KOPT-K1 (cell line): ENCODE data around the gene MAML3.

Source experiments
- H3K27ac ChIP-seq: fragments of 200-600 bp; sonication (generic); 2 replicates; pipeline ENCODE4 v1.5.1; 2016; ENCODE audit warnings: antibody characterized with exemption, mild to moderate bottlenecking, low read depth, low read length; ENCODE audit not compliant: poor library complexity, severe bottlenecking
- H3K36me3 ChIP-seq: fragments of 200-600 bp; sonication (generic); 2 replicates; pipeline ENCODE4 v1.5.1; 2017; ENCODE audit warnings: antibody characterized with exemption, mild to moderate bottlenecking, low read length, moderate library complexity; ENCODE audit not compliant: insufficient read depth
- H3K9me3 ChIP-seq: fragments of 200-600 bp; sonication (generic); 2 replicates; pipeline ENCODE4 v1.5.1; 2017; ENCODE audit warnings: antibody characterized with exemption, low read length, mild to moderate bottlenecking; ENCODE audit not compliant: insufficient read depth, poor library complexity, severe bottlenecking

The MAML3 gene

GRCh38 chr4:139774759-139775487, 379.1 kb downstream of the MAML3 start:
- Histone ChIP-seq H3K36me3 (no peaks in the 10 kb centered on the region), H3K9me3 (no peaks in the 10 kb centered on the region), H3K27ac (no peak overlapping the region)

DNA sequence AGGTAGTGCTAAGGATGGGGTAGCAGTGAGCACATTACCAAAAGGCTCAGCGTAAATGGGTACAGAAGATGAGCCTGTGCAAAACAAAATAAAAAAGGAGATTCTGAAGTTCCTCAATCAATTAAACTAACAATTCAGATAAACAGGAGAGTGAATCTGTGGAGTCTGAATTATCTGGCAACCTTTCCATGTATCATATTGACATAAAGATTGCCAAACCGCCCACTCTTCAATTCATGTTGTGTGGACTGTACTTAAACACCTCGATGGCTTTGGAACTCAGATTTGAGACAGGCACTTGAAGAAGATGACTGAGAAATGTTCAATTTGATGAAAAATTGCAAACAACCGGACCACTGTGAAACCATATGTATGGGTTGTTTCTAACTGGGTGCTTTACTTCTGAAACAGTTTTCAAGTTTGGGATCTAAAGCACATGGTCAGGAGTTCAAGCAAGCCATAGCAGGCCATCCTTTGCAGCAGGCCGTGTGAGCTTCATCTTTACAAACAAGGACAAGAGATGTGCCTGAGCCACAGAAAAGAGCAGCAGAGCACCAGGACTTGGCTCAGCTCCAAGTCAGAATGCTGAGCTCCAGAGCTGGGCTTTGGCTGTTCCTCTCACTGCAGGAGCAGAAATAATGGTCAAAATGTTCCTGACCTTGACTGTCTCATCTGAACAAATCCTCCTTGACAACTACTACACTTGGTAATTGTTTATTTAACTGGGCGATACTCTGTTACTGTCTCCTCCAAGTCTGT, 380.2 kb downstream of the MAML3 start:
- H3K36me3 ChIP-seq = no peaks in the 10 kb centered on the region
- H3K27ac ChIP-seq = no peak overlapping the region
- no peaks in the 10 kb centered on the region for H3K9me3 ChIP-seq

- no peaks in the 10 kb centered on the region for H3K9me3 ChIP-seq
- H3K27ac ChIP-seq = no peak overlapping the region
- H3K36me3 ChIP-seq = no peaks in the 10 kb centered on the region
Measured at GRCh38 chr4:139770361-139770760, 383.6 kb downstream of the MAML3 start.

GRCh38 chr4:139769364-139769763, 384.6 kb downstream of the MAML3 start:
- no peaks in the 10 kb centered on the region for H3K36me3 ChIP-seq
- no peak overlapping the region for H3K27ac ChIP-seq
- H3K9me3 ChIP-seq = no peaks in the 10 kb centered on the region

- no peak overlapping the region for H3K27ac ChIP-seq
- no peaks in the 10 kb centered on the region for H3K9me3 ChIP-seq
Measured at GRCh38 chr4:139768896-139769295, 385.1 kb downstream of the MAML3 start.

GRCh38 chr4:139768366-139768765, 385.6 kb downstream of the MAML3 start:
- no peaks in the 10 kb centered on the region for H3K9me3 ChIP-seq
- H3K27ac ChIP-seq = no peak overlapping the region
- H3K36me3 ChIP-seq = no peaks in the 10 kb centered on the region

More at GRCh38 chr4:139768896-139769295, 385.1 kb downstream of the MAML3 start:
- H3K36me3 ChIP-seq = no peaks in the 10 kb centered on the region

DNA sequence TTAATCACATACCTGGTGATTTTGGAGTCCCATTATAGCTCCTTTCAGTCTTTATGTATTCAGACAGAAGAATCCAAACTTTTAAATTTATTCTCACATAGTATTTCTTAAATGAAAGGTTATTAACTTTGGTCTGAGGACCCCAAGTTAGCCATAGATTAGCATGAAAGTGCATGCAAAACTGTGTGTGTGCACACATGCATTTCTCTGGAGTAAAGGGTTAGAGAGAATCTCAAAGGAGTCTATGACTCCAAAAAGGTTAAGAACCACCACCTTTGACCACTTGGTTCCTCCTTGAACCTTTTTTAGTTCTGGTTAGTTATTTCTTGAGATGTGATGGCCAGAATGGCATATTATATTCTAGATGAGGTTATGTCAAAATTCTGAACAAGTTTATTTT, 386.4 kb downstream of the MAML3 start:
- H3K27ac ChIP-seq = no peak overlapping the region
- H3K9me3 ChIP-seq = no peaks in the 10 kb centered on the region
- no peaks in the 10 kb centered on the region for H3K36me3 ChIP-seq

DNA sequence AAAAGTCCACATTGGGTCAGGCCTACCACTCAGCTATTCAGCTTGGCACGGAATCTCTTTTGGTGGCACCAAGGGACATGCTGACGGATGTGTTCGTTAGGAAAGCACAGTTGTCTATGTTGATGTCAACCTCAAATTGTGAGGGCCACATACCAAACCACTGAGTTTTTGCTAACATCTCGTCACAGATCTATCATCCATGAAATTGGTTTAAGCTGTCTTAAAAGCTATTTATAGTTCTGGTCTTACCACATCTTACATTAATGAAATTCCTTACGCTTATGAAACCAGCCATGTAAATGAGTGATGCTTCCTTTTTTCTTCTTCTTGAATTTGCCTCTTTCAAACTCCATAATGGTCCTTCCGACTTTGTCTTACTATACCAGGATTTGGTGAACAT, 386.8 kb downstream of the MAML3 start:
- Histone ChIP-seq H3K9me3 (no peaks in the 10 kb centered on the region), H3K27ac (no peak overlapping the region), H3K36me3 (no peaks in the 10 kb centered on the region)

- Histone ChIP-seq H3K36me3 (no peaks in the 10 kb centered on the region), H3K9me3 (no peaks in the 10 kb centered on the region), H3K27ac (no peak overlapping the region)
Measured at GRCh38 chr4:139764686-139765310, 389.2 kb downstream of the MAML3 start.

- Histone ChIP-seq H3K27ac (no peak overlapping the region), H3K36me3 (no peaks in the 10 kb centered on the region), H3K9me3 (no peaks in the 10 kb centered on the region)
Measured at GRCh38 chr4:139764182-139764581, 389.8 kb downstream of the MAML3 start.

GRCh38 chr4:139763672-139764071, 390.3 kb downstream of the MAML3 start:
- Histone ChIP-seq H3K36me3 (no peaks in the 10 kb centered on the region), H3K27ac (no peak overlapping the region), H3K9me3 (no peaks in the 10 kb centered on the region)

- Histone ChIP-seq H3K9me3 (no peaks in the 10 kb centered on the region), H3K36me3 (no peaks in the 10 kb centered on the region), H3K27ac (no peak overlapping the region)
Measured at GRCh38 chr4:139763205-139763604, 390.8 kb downstream of the MAML3 start.

DNA sequence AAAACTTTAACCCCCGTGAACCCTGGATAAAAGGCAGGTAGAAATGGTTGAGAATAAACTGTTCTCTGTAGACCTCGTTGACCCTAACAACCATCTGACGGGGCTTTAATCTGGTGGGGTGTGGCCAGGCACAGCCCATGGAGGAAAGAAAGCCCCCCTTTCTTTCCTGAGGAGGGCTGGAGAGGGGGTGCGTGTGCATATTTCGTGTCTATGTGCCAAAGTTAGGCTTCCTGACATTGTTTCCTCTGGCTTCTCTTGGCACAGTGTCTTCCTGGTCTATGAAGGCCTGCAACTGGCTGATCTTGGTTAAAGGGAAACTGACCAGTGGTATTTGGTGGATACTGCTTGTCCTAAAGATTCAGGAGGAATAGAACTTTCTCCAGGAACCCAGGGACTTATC, 391.3 kb downstream of the MAML3 start:
- Histone ChIP-seq H3K27ac (no peak overlapping the region), H3K36me3 (no peaks in the 10 kb centered on the region), H3K9me3 (no peaks in the 10 kb centered on the region)

- Histone ChIP-seq H3K9me3 (no peaks in the 10 kb centered on the region), H3K27ac (no peak overlapping the region), H3K36me3 (no peaks in the 10 kb centered on the region)
Measured at GRCh38 chr4:139761461-139761860, 392.5 kb downstream of the MAML3 start.

- Histone ChIP-seq H3K36me3 (no peaks in the 10 kb centered on the region), H3K9me3 (no peaks in the 10 kb centered on the region), H3K27ac (no peak overlapping the region)
Measured at GRCh38 chr4:139760567-139760966, 393.4 kb downstream of the MAML3 start.
